ENCODE measurements around the gene ATP6V1G2. TPM values are rescaled to one million over a fixed set of nuclear protein-coding genes. Genes with fewer than 3 reads are reported as not detected.

ATP6V1G2 gene
- total RNA-seq, 4 donors from 2014 or later: 0.82 to 0.95 TPM; not detected in 2

GRCh38 chr6:31574106-31575061 is 28.0 kb upstream of the ATP6V1G2 start:
- no peak for DNase-seq
- Histone ChIP-seq H3K9me3 (no peaks in the 10 kb centered on the region), H3K27ac (peak overlapping the region; percentile 48 to 74 (median 72)), H3K36me3 (no peaks in the 10 kb centered on the region), H3K27me3 (no peaks in the 10 kb centered on the region), H3K4me3 (no peak overlapping the region), H3K4me1 (peaks cover 0 to 8% (median 0%) of the 10 kb centered on the region in 4 donors)
- in situ Hi-C loops (cut with MboI; ENCODE audit: low pct_ligation_motif_present in 1 of 4, low pct_unique_long_range_greater_than_20kb in 1 of 4, low sequenced_read_pairs in 3 of 4) (no loop called here), intact Hi-C loops (cut with DNase I; ENCODE audit: low total_unique reads) (no loop called here)
- WGBS, 2 donors (ENCODE audit: low coverage in 1 of 2): 63 to 79% methylated on average over 5 to 14 of the region's 14 CpGs
- TF ChIP-seq POLR2A (IDR thresholded peaks at IDR 0.05): no peak
- no peak for TF ChIP-seq CTCF (IDR thresholded peaks at IDR 0.05)
- no peak for TF ChIP-seq POLR2AphosphoS5 (IDR thresholded peaks at IDR 0.05)
- TF ChIP-seq EP300 (IDR thresholded peaks at IDR 0.05; ENCODE audit: low read depth): no peak

DNA sequence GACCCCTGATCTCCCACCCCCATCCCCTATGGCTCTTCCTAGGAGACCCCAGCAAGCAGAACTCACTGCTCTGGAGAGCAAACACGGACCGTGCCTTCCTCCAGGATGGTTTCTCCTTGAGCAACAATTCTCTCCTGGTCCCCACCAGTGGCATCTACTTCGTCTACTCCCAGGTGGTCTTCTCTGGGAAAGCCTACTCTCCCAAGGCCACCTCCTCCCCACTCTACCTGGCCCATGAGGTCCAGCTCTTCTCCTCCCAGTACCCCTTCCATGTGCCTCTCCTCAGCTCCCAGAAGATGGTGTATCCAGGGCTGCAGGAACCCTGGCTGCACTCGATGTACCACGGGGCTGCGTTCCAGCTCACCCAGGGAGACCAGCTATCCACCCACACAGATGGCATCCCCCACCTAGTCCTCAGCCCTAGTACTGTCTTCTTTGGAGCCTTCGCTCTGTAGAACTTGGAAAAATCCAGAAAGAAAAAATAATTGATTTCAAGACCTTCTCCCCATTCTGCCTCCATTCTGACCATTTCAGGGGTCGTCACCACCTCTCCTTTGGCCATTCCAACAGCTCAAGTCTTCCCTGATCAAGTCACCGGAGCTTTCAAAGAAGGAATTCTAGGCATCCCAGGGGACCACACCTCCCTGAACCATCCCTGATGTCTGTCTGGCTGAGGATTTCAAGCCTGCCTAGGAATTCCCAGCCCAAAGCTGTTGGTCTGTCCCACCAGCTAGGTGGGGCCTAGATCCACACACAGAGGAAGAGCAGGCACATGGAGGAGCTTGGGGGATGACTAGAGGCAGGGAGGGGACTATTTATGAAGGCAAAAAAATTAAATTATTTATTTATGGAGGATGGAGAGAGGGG is 27.1 kb upstream of the ATP6V1G2 start:
- intact Hi-C loops (cut with DNase I; ENCODE audit: low total_unique reads): no loop called here
- Histone ChIP-seq H3K27ac (peak overlapping the region in 1 of 4 donors; percentile 66), H3K9me3 (no peaks in the 10 kb centered on the region), H3K4me1 (peaks cover 0 to 13% (median 0%) of the 10 kb centered on the region in 4 donors), H3K36me3 (no peaks in the 10 kb centered on the region), H3K4me3 (no peak overlapping the region), H3K27me3 (peaks cover 5% of the 10 kb centered on the region)
- in situ Hi-C loops (cut with MboI; ENCODE audit: low pct_ligation_motif_present in 1 of 4, low pct_unique_long_range_greater_than_20kb in 1 of 4, low sequenced_read_pairs in 3 of 4): no loop called here
- TF ChIP-seq POLR2AphosphoS5 (IDR thresholded peaks at IDR 0.05) (no peak), POLR2A (IDR thresholded peaks at IDR 0.05) (no peak), CTCF (IDR thresholded peaks at IDR 0.05) (no peak), EP300 (IDR thresholded peaks at IDR 0.05; ENCODE audit: low read depth) (no peak)
- 82 to 85% methylated on average over 3 to 9 of the region's 9 CpGs for WGBS, 2 donors (ENCODE audit: low coverage in 1 of 2)
- no peak for DNase-seq

DNA sequence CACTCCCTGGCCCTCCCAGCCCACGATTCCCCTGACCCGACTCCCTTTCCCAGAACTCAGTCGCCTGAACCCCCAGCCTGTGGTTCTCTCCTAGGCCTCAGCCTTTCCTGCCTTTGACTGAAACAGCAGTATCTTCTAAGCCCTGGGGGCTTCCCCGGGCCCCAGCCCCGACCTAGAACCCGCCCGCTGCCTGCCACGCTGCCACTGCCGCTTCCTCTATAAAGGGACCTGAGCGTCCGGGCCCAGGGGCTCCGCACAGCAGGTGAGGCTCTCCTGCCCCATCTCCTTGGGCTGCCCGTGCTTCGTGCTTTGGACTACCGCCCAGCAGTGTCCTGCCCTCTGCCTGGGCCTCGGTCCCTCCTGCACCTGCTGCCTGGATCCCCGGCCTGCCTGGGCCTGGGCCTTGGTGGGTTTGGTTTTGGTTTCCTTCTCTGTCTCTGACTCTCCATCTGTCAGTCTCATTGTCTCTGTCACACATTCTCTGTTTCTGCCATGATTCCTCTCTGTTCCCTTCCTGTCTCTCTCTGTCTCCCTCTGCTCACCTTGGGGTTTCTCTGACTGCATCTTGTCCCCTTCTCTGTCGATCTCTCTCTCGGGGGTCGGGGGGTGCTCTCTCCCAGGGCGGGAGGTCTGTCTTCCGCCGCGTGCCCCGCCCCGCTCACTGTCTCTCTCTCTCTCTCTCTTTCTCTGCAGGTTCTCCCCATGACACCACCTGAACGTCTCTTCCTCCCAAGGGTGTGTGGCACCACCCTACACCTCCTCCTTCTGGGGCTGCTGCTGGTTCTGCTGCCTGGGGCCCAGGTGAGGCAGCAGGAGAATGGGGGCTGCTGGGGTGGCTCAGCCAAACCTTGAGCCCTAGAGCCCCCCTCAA is 25.9 kb upstream of the ATP6V1G2 start, which contains the start of gene LTA:
LTA (plus strand) TSS at position 249 of the 871 bp plus-strand sequence; CDS start at position 703, 454 bp downstream.
- H3K27me3 ChIP-seq: peaks cover 5% of the 10 kb centered on the region
- TF ChIP-seq POLR2AphosphoS5 (IDR thresholded peaks at IDR 0.05) (no peak), POLR2A (IDR thresholded peaks at IDR 0.05) (peak; percentile 35)
- in situ Hi-C loops (cut with MboI; ENCODE audit: low pct_ligation_motif_present in 1 of 4, low pct_unique_long_range_greater_than_20kb in 1 of 4, low sequenced_read_pairs in 3 of 4) (no loop called here), intact Hi-C loops (cut with DNase I; ENCODE audit: low total_unique reads) (no loop called here)
- H3K27ac ChIP-seq: peak within 1 kb of the TSS; percentile 17 to 67 (median 58)
- H3K36me3 ChIP-seq: no peaks in the 10 kb centered on the region
- peaks cover 0 to 13% (median 0%) of the 10 kb centered on the region in 4 donors for H3K4me1 ChIP-seq
- no peaks in the 10 kb centered on the region for H3K9me3 ChIP-seq
- H3K4me3 ChIP-seq: peak within 1 kb of the TSS in 1 of 4 donors; percentile 28
- DNase-seq: peak; percentile 43
- WGBS, 2 donors (ENCODE audit: low coverage in 1 of 2): 73 to 86% methylated on average over 9 to 23 of the region's 27 CpGs

- in situ Hi-C loops (cut with MboI; ENCODE audit: low pct_ligation_motif_present in 1 of 4, low pct_unique_long_range_greater_than_20kb in 1 of 4, low sequenced_read_pairs in 3 of 4): no loop called here
- TF ChIP-seq POLR2AphosphoS5 (IDR thresholded peaks at IDR 0.05): no peak
- no peak for TF ChIP-seq CTCF (IDR thresholded peaks at IDR 0.05)
- TF ChIP-seq POLR2A (IDR thresholded peaks at IDR 0.05): no peak
- no peak for TF ChIP-seq EP300 (IDR thresholded peaks at IDR 0.05; ENCODE audit: low read depth)
- 91% methylated on average over 1 of the region's 1 CpG; no CpG with 5 or more reads in 1 of the 2 donors for WGBS, 2 donors (ENCODE audit: low coverage in 1 of 2)
Measured at GRCh38 chr6:31569861-31570536, 23.6 kb upstream of the ATP6V1G2 start.

More at GRCh38 chr6:31569861-31570536, 23.6 kb upstream of the ATP6V1G2 start:
- no peak for DNase-seq
- Histone ChIP-seq H3K27ac (no peak overlapping the region), H3K9me3 (no peaks in the 10 kb centered on the region), H3K4me1 (peaks cover 0 to 11% (median 0%) of the 10 kb centered on the region in 4 donors), H3K36me3 (no peaks in the 10 kb centered on the region), H3K27me3 (peaks cover 5% of the 10 kb centered on the region), H3K4me3 (no peak overlapping the region)
- intact Hi-C loops (cut with DNase I; ENCODE audit: low total_unique reads): no loop called here
